Stimulated activated CD8-positive, alpha-beta memory T cell treated with anti-CD3 and anti-CD28 coated beads, Interleukin-4, amount 100 ng/mL, for 24 hours (primary cell): ENCODE results near the gene TMEM14C.

Experiments used
- DNase-seq: peaks from one replicate; pipeline ENCODE4 v3.0.0-alpha.2; 2020; ENCODE audit warnings: low read depth

The TMEM14C gene

GRCh38 chr6:10722820-10723566 is at the start of gene TMEM14C:
Gene TMEM14C (plus strand): TSS chr6:10723070. CDS start chr6:10724614, 1,544 bp downstream.
- DNase-seq, result peak; percentile 89

GRCh38 chr6:10676403-10676802 is 46.5 kb upstream of the TMEM14C start:
- no peak for DNase-seq

- no peak for DNase-seq
Measured at GRCh38 chr6:10678456-10678855, 44.4 kb upstream of the TMEM14C start.

GRCh38 chr6:10681795-10682194 is 41.1 kb upstream of the TMEM14C start:
- DNase-seq, result no peak

- no peak for DNase-seq
Measured at GRCh38 chr6:10682355-10682988, 40.4 kb upstream of the TMEM14C start.

GRCh38 chr6:10684618-10685017 is 38.3 kb upstream of the TMEM14C start:
- DNase-seq, result no peak

GRCh38 chr6:10685092-10685915 is 37.6 kb upstream of the TMEM14C start:
- no peak for DNase-seq

GRCh38 chr6:10686901-10687300 is 36.0 kb upstream of the TMEM14C start:
- DNase-seq, result no peak

GRCh38 chr6:10687582-10687981 is 35.3 kb upstream of the TMEM14C start:
- no peak for DNase-seq

GRCh38 chr6:10690651-10691445 is 32.0 kb upstream of the TMEM14C start:
- DNase-seq, result no peak

- no peak for DNase-seq
Measured at GRCh38 chr6:10692965-10693538, 29.8 kb upstream of the TMEM14C start.

- DNase-seq, result peak; percentile 90
Measured at GRCh38 chr6:10694302-10695085, 28.4 kb upstream of the TMEM14C start, which contains the start of the genes C6orf52 and PAK1IP1. Gene C6orf52 (minus strand): TSS chr6:10694616. CDS start chr6:10687550, 7,066 bp downstream. Gene PAK1IP1 (plus strand): TSS chr6:10694972. CDS start chr6:10694986, 14 bp downstream.

GRCh38 chr6:10695086-10695657 is 27.7 kb upstream of the TMEM14C start:
- no peak for DNase-seq

- DNase-seq, result no peak
Measured at GRCh38 chr6:10696655-10697054, 26.2 kb upstream of the TMEM14C start.

GRCh38 chr6:10713962-10714361 is 8.9 kb upstream of the TMEM14C start:
- DNase-seq, result no peak

- DNase-seq, result no peak
Measured at GRCh38 chr6:10719296-10719963, 3.4 kb upstream of the TMEM14C start.

- no peak for DNase-seq
Measured at GRCh38 chr6:10719964-10720264, 3.0 kb upstream of the TMEM14C start.

- DNase-seq, result peak; percentile 58
Measured at GRCh38 chr6:10720265-10720959, 2.5 kb upstream of the TMEM14C start.
